ENCODE measurements around the gene BEGAIN.

GRCh38 chr14:100615736-100616695, 28.8 kb upstream of the BEGAIN start:
- no peak for TF ChIP-seq POLR2A (IDR thresholded peaks at IDR 0.05)
- TF ChIP-seq, protein P1, sequence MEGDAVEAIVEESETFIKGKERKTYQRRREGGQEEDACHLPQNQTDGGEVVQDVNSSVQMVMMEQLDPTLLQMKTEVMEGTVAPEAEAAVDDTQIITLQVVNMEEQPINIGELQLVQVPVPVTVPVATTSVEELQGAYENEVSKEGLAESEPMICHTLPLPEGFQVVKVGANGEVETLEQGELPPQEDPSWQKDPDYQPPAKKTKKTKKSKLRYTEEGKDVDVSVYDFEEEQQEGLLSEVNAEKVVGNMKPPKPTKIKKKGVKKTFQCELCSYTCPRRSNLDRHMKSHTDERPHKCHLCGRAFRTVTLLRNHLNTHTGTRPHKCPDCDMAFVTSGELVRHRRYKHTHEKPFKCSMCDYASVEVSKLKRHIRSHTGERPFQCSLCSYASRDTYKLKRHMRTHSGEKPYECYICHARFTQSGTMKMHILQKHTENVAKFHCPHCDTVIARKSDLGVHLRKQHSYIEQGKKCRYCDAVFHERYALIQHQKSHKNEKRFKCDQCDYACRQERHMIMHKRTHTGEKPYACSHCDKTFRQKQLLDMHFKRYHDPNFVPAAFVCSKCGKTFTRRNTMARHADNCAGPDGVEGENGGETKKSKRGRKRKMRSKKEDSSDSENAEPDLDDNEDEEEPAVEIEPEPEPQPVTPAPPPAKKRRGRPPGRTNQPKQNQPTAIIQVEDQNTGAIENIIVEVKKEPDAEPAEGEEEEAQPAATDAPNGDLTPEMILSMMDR (IDR thresholded peaks at IDR 0.05), result no peak

Data from suprapubic skin (tissue), 3 donors.